Posterior cingulate gyrus (tissue), 11 donors: Measurements from ENCODE around the gene WWC1.
"Not testable (repeated sequence)": the region's sequence is repeated elsewhere in the genome, so short reads cannot be mapped to it uniquely, and the experiment has no call there.

Source experiments
- DNase-seq, 10 donors: peaks; one replicate each; pipeline versions ENCODE4 v3.0.0 to v3.0.0-alpha.2; 2020 to 2021; ENCODE audit warnings: mixed read lengths in 3 of 10
- intact Hi-C: fragments of 100-400 bp; cut with DNase I; formaldehyde crosslinking; loops from one replicate; pipeline ENCODE4 v1.15.1; 2023

WWC1 gene

GRCh38 chr5:168305281-168305680 lies 13.8 kb downstream of the WWC1 start:
- no peak for DNase-seq
- intact Hi-C loops: no loop called here

- intact Hi-C loops: no loop called here
These were observed 15.6 kb downstream of the WWC1 start for GRCh38 chr5:168307022-168307421.

GRCh38 chr5:168307925-168308584 lies 16.6 kb downstream of the WWC1 start:
- DNase-seq: no peak
- intact Hi-C loops: no loop called here

More at GRCh38 chr5:168307022-168307421, 15.6 kb downstream of the WWC1 start:
- no peak for DNase-seq

GRCh38 chr5:168308976-168309598 lies 17.6 kb downstream of the WWC1 start:
- intact Hi-C loops: no loop called here

GRCh38 chr5:168310541-168310940 lies 19.1 kb downstream of the WWC1 start:
- DNase-seq, intact Hi-C loops: not testable (repeated sequence)

More at GRCh38 chr5:168308976-168309598, 17.6 kb downstream of the WWC1 start:
- no peak for DNase-seq

GRCh38 chr5:168311061-168311566 lies 19.7 kb downstream of the WWC1 start:
- DNase-seq: no peak

GRCh38 chr5:168312606-168313295 lies 21.3 kb downstream of the WWC1 start:
- intact Hi-C loops: no loop called here
- no peak for DNase-seq

More at GRCh38 chr5:168311061-168311566, 19.7 kb downstream of the WWC1 start:
- intact Hi-C loops: no loop called here

GRCh38 chr5:168313596-168314204 lies 22.3 kb downstream of the WWC1 start:
- intact Hi-C loops: no loop called here
- no peak for DNase-seq

- DNase-seq: no peak
- intact Hi-C loops: no loop called here
These were observed 23.4 kb downstream of the WWC1 start for GRCh38 chr5:168314735-168315411.

GRCh38 chr5:168315416-168316138 lies 24.1 kb downstream of the WWC1 start:
- intact Hi-C loops: no loop called here
- no peak for DNase-seq

GRCh38 chr5:168316139-168316578 lies 24.7 kb downstream of the WWC1 start:
- no peak for DNase-seq
- intact Hi-C loops: no loop called here

- intact Hi-C loops: no loop called here
- no peak for DNase-seq
These were observed 25.7 kb downstream of the WWC1 start for GRCh38 chr5:168317096-168317520.

- intact Hi-C loops: no loop called here
These were observed 26.2 kb downstream of the WWC1 start for GRCh38 chr5:168317521-168318147.

GRCh38 chr5:168318240-168318639 lies 26.8 kb downstream of the WWC1 start:
- intact Hi-C loops: no loop called here
- DNase-seq: no peak

More at GRCh38 chr5:168317521-168318147, 26.2 kb downstream of the WWC1 start:
- no peak for DNase-seq

GRCh38 chr5:168319774-168320173 lies 28.3 kb downstream of the WWC1 start:
- intact Hi-C loops: no loop called here
- DNase-seq: no peak

- intact Hi-C loops: no loop called here
- no peak for DNase-seq
These were observed 29.4 kb downstream of the WWC1 start for GRCh38 chr5:168320805-168321204.

GRCh38 chr5:168324859-168325630 lies 33.6 kb downstream of the WWC1 start:
- DNase-seq: no peak
- intact Hi-C loops: no loop called here

- intact Hi-C loops: no loop called here
These were observed 35.6 kb downstream of the WWC1 start for GRCh38 chr5:168327019-168327421.

More at GRCh38 chr5:168327019-168327421, 35.6 kb downstream of the WWC1 start:
- DNase-seq: no peak
